Lung (tissue), 12 donors: ENCODE measurements around the gene KRTAP10-6. TPM values are rescaled to one million over a fixed set of nuclear protein-coding genes. Genes with fewer than 3 reads are reported as not detected.
"Not testable (repeated sequence)": the region's sequence is repeated elsewhere in the genome, so short reads cannot be mapped to it uniquely, and the experiment has no call there.

Experiments used
- ATAC-seq: fragments of 200-7000 bp; cut with Tn5 transposase; one replicate; pipeline ENCODE4 v1.9.1; 2020; ENCODE audit warnings: moderate number of reproducible peaks; ENCODE audit not compliant: insufficient read depth, low FRiP score
- DNase-seq, 3 donors: peaks; one replicate each; pipeline ENCODE4 v3.0.0-alpha.2; 2013 to 2017
- H3K27ac ChIP-seq, 2 donors: one replicate each; pipeline ENCODE4 v1.5.1; 2013; ENCODE audit warnings: mild to moderate bottlenecking in 2 of 2, moderate library complexity in 2 of 2, control low read depth in 1 of 2, inconsistent platforms in 1 of 2, low read depth in 1 of 2, low read length in 1 of 2
- H3K27me3 ChIP-seq, 3 donors: one replicate each; pipeline ENCODE4 v1.5.1; 2013; ENCODE audit warnings: low read length in 2 of 3; ENCODE audit not compliant: control insufficient read depth in 3 of 3, insufficient read depth in 3 of 3
- H3K36me3 ChIP-seq, 4 donors: one replicate each; pipeline ENCODE4 v1.5.1; 2013; ENCODE audit warnings: low read length in 4 of 4, mild to moderate bottlenecking in 1 of 4, moderate library complexity in 1 of 4; ENCODE audit not compliant: control insufficient read depth in 4 of 4, insufficient read depth in 4 of 4
- H3K4me1 ChIP-seq, 5 donors: one replicate each; pipeline ENCODE4 v1.5.1; 2013; ENCODE audit warnings: low read length in 5 of 5, mild to moderate bottlenecking in 2 of 5, moderate library complexity in 1 of 5; ENCODE audit not compliant: control insufficient read depth in 5 of 5, insufficient read depth in 5 of 5
- H3K4me3 ChIP-seq: one replicate; pipeline ENCODE4 v1.5.1; 2013; ENCODE audit warnings: mild to moderate bottlenecking, control low read depth, moderate library complexity
- H3K9ac ChIP-seq, 2 donors: one replicate each; pipeline ENCODE4 v1.5.1; 2013; ENCODE audit warnings: low read length in 2 of 2, control low read depth in 1 of 2; ENCODE audit not compliant: insufficient read depth in 1 of 2
- H3K9me3 ChIP-seq, 4 donors: one replicate each; pipeline ENCODE4 v1.5.1; 2013; ENCODE audit warnings: low read length in 3 of 4, mild to moderate bottlenecking in 1 of 4, moderate library complexity in 1 of 4; ENCODE audit not compliant: control insufficient read depth in 4 of 4, insufficient read depth in 3 of 4
- WGBS, 2 donors: extraction: QIAGEN DNeasy Blood & Tissue Kit; methylation state at CpG; one replicate each; pipeline ENCODE4 v1.1.7; 2013; 5-methylcytosine and 5-hydroxymethylcytosine counted together
- polyA plus RNA-seq, 2 donors: library from polyadenylated mRNA; stranded (reverse); fragments of 200-250 nt; gene quantifications; one replicate each; pipeline ENCODE4 v1.2.1, GENCODE V29; 2013
- total RNA-seq, 2 donors: library from RNA; depleted of rRNA in 1 of 2; stranded (reverse); fragments of >200 nt in 1 of 2; gene quantifications; one replicate each; pipeline ENCODE4 v1.2.1, GENCODE V29; 2014 to 2021
- TF ChIP-seq, protein P1 (sequence below): IDR thresholded peaks from 2 replicates; pipeline ENCODE4 v1.5.1; 2012; ENCODE audit warnings: mild to moderate bottlenecking; ENCODE audit errors: control extremely low read depth, extremely low read depth
- donor health status: control.
- donor health status: control.
- donor health status: Bipolar disorder and iron deficiency.
- donor health status: healthy.
- donor health status: DM: yes; HTN: yes; CAD: no.

Gene KRTAP10-6
- total and polyA plus RNA-seq, 4 donors: not detected

DNA sequence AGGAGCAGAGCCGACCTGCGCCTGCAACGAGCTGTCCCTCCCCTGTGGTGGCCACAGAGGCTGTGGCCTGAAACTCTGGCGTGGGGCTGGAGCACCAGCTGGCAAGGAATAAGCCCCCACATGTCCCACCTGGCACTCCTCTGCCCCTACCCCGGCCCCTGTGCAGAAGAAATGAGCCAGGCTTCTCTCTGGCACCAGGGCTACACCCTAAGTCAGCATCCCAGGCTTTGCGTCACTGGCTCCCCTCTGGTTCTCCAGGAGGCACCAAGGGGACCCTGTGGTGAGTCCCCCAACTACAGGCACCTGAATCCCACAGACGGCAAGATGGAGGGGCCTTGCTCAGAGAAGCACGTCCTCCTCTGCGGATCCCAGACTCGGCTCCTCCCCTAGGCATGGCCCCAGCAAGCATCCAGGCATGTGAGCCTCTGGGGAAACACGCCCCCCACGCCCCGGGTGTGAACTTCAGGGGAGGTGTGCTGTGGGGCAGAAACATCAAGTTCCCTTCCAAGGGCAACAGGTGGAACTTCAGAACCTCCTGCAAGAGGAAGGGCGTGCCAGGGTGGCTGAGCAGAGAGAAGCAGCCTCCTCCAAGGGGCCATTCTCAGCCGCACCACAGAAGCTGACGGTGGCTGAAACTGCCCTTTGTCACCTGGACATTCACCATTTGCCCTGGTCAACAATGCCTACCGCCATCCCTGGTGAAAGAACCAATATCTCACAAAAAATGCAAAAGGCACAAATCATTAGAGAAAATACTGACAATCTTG, 11.0 kb upstream of the KRTAP10-6 start:
- H3K27me3 ChIP-seq: no peaks in the 10 kb centered on the region
- no peaks in the 10 kb centered on the region for H3K4me1 ChIP-seq
- 57 to 70% methylated on average over 17 of the region's 17 CpGs for WGBS, 2 donors
- DNase-seq (no peak), ATAC-seq (no peak)
- no peak overlapping the region for H3K27ac ChIP-seq
- TF ChIP-seq, protein P1, sequence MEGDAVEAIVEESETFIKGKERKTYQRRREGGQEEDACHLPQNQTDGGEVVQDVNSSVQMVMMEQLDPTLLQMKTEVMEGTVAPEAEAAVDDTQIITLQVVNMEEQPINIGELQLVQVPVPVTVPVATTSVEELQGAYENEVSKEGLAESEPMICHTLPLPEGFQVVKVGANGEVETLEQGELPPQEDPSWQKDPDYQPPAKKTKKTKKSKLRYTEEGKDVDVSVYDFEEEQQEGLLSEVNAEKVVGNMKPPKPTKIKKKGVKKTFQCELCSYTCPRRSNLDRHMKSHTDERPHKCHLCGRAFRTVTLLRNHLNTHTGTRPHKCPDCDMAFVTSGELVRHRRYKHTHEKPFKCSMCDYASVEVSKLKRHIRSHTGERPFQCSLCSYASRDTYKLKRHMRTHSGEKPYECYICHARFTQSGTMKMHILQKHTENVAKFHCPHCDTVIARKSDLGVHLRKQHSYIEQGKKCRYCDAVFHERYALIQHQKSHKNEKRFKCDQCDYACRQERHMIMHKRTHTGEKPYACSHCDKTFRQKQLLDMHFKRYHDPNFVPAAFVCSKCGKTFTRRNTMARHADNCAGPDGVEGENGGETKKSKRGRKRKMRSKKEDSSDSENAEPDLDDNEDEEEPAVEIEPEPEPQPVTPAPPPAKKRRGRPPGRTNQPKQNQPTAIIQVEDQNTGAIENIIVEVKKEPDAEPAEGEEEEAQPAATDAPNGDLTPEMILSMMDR: no peak
- H3K9me3 ChIP-seq: peaks cover 0 to 3% (median 0%) of the 10 kb centered on the region in 4 donors
- H3K4me3 ChIP-seq: no peak overlapping the region
- H3K36me3 ChIP-seq: no peaks in the 10 kb centered on the region
- no peak overlapping the region for H3K9ac ChIP-seq

GRCh38 chr21:44602463-44602850, 10.2 kb upstream of the KRTAP10-6 start:
- ATAC-seq: no peak

DNA sequence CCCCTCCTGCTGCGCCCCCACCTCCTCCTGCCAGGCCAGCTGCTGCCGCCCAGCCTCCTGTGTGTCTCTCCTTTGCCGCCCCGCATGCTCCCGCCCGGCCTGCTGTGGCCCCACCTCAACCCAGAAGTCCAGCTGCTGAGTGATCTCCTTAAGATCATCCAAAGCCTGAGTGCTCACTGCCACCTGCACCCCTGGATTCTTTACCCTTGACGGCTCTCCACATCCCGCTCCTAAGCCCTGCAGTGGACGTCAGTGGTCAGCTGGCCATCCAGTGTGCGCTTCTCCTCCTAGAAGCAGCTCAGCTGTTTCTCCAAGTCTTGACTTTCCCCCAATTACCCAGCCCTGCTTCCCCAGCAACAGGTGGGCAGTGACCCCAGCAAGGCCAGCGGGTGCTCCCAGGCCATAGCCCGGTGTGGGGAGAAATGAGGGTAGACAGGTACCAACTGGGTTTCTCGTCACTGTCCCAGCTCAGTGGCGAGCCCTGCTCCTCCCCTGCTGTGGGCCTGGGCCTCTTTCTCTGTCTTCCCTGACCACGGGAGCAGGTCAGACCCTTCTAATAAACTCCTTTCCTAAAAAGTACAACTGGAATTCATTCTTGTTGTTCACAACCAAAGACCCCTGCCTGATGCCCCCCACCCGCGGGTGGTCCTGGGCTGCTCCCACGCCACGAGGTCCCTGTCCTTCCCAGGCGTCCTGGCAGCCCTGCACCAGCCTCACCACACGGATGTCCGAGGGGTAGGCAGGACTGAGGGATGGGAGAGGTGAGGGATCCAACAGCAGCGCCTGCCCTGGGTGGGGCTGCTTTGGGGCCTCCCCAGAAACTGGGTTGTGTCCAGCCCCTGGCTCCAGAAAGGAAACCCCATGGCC, 9.5 kb upstream of the KRTAP10-6 start:
- Histone ChIP-seq H3K36me3 (no peaks in the 10 kb centered on the region), H3K27me3 (no peaks in the 10 kb centered on the region), H3K27ac (no peak overlapping the region), H3K9me3 (peaks cover 0 to 3% (median 0%) of the 10 kb centered on the region in 4 donors), H3K4me3 (no peak overlapping the region), H3K9ac (no peak overlapping the region), H3K4me1 (no peaks in the 10 kb centered on the region)
- WGBS, 2 donors: 80 to 86% methylated on average over 23 of the region's 23 CpGs
- TF ChIP-seq, protein P1: no peak
- DNase-seq: no peak
- ATAC-seq: no peak

More at GRCh38 chr21:44602463-44602850, 10.2 kb upstream of the KRTAP10-6 start:
- peaks cover 0 to 3% (median 0%) of the 10 kb centered on the region in 4 donors for H3K9me3 ChIP-seq
- H3K4me1 ChIP-seq: no peaks in the 10 kb centered on the region
- 80 to 88% methylated on average over 20 of the region's 21 CpGs for WGBS, 2 donors
- no peak overlapping the region for H3K9ac ChIP-seq
- H3K36me3 ChIP-seq: no peaks in the 10 kb centered on the region
- TF ChIP-seq, protein P1: no peak
- no peak overlapping the region for H3K4me3 ChIP-seq
- H3K27ac ChIP-seq: no peak overlapping the region
- no peak for DNase-seq
- H3K27me3 ChIP-seq: no peaks in the 10 kb centered on the region

DNA sequence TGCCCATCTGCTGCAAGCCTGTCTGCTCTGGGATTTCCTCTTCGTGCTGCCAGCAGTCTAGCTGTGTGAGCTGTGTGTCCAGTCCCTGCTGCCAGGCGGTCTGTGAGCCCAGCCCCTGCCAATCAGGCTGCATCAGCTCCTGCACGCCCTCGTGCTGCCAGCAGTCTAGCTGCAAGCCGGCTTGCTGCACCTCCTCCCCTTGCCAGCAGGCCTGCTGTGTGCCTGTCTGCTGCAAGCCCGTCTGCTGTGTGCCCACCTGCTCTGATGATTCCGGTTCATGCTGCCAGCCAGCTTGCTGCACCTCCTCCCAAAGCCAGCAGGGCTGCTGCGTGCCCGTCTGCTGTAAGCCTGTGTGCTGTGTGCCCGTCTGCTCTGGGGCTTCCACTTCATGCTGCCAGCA, 8.8 kb upstream of the KRTAP10-6 start:
- not testable (repeated sequence) for H3K36me3 ChIP-seq, H3K4me3 ChIP-seq, H3K27me3 ChIP-seq, H3K27ac ChIP-seq, H3K4me1 ChIP-seq, ATAC-seq, H3K9me3 ChIP-seq, DNase-seq, H3K9ac ChIP-seq
- 77 to 80% methylated on average over 10 of the region's 10 CpGs for WGBS, 2 donors

- not testable (repeated sequence) for H3K4me1 ChIP-seq, H3K27me3 ChIP-seq, H3K27ac ChIP-seq, ATAC-seq, H3K4me3 ChIP-seq, H3K9ac ChIP-seq, H3K9me3 ChIP-seq, H3K36me3 ChIP-seq, DNase-seq
- WGBS, 2 donors: 77 to 80% methylated on average over 16 to 23 of the region's 23 CpGs
These were observed 8.0 kb upstream of the KRTAP10-6 start, which contains the start of gene KRTAP10-7 for GRCh38 chr21:44600118-44600978. Gene KRTAP10-7 (plus strand): TSS chr21:44600597. CDS start chr21:44600622, 25 bp downstream.
